Measurements from ENCODE around the gene SLC2A4RG. TPM values are rescaled to one million over a fixed set of nuclear protein-coding genes. Genes with fewer than 3 reads are reported as not detected.

The SLC2A4RG gene
- total and polyA plus RNA-seq, 5 donors, result 39.2 to 69.1 (median 49.3) TPM

DNA sequence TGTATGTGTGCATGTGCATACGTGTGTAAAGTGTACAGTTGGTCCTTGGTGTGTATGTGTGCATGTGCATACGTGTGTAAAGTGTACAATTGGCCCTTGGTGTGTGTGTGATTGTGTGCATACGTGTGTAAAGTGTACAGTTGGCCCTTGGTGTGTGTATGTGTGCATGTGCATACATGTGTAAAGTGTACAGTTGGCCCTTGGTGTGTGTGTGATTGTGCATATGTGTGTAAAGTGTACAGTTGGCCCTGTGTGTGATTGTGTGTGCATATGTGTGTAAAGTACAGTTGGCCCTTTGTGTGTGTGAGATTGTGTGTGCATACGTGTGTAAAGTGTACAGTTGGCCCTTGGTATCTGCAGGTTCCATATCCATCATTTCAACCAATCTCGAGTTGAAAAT, 8.2 kb upstream of the SLC2A4RG start:
- no peak for DNase-seq
- intact Hi-C loops (cut with DNase I), result loop anchor here in 1 of 4 donors (10.0 kb wide), 1 partner anchor 87 kb away; no protein-coding TSS in a partner anchor

DNA sequence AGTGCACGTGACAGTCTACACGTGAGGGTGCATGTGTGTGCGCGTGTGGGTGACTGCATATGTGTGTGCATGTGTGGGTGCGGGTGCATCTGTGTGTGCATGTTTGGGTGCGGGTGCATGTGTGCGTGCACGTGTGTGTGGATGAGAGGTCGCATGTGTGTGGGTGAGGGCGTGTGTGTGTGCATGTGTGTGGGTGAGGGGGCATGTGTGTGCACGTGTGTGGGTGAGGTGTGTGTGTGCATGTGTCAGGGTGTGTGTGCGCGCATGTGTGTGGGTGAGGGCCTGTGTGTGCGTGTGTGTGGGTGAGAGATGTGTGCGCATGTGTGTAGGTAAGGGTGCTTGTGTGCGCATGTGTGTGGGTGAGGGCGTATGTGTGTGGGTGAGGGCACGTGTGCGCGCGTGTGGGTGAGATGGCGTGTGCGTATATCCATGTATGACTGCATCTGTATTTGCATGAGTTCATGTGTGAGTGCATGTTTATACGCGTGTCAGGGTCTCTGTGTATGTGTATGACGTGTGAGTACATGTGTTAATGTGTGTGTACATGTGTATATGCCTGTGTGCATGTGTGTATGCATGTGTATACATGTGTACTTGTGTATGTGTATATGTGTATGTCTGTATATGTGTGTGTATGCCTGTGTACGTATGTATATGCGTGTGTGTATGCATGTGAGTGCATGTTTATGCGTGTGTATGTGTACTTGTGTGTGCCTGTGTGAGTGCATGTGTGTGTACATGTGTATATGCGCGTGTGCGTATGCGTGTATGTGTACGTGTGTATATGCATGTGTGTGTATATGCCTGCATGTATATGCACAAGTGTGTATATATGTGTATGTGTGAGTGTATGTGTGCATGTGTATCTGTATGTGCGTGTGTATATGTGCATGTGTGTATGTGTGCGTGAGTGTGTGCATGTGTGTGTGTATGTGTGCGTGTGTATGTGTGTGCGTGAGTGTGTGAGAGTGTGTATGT, 7.2 kb upstream of the SLC2A4RG start:
- intact Hi-C loops (cut with DNase I), result loop anchor here in 1 of 4 donors (10.0 kb wide), 1 partner anchor 88 kb away; no protein-coding TSS in a partner anchor
- no peaks in the 10 kb centered on the region for H3K9me3 ChIP-seq (ENCODE audit: control insufficient read depth, low read length)
- no peak overlapping the region for H3K4me3 ChIP-seq (ENCODE audit: low read length)
- WGBS, result 87% methylated on average over 38 of the region's 38 CpGs
- H3K4me1 ChIP-seq (ENCODE audit: control insufficient read depth, insufficient read depth, low read length), result no peaks in the 10 kb centered on the region
- ATAC-seq (no peak), DNase-seq (no peak)
- no peak overlapping the region for H3K27ac ChIP-seq (ENCODE audit: low read length)
- no peaks in the 10 kb centered on the region for H3K27me3 ChIP-seq (ENCODE audit: control insufficient read depth, insufficient read depth)

More for the DNA sequence above, 8.2 kb upstream of the SLC2A4RG start:
- H3K27ac ChIP-seq (ENCODE audit: low read length), result no peak overlapping the region
- no peaks in the 10 kb centered on the region for H3K27me3 ChIP-seq (ENCODE audit: control insufficient read depth, insufficient read depth)
- 81% methylated on average over 5 of the region's 5 CpGs for WGBS
- H3K9me3 ChIP-seq (ENCODE audit: control insufficient read depth, low read length), result no peaks in the 10 kb centered on the region
- no peaks in the 10 kb centered on the region for H3K4me1 ChIP-seq (ENCODE audit: control insufficient read depth, insufficient read depth, low read length)
- ATAC-seq, result no peak
- no peak overlapping the region for H3K4me3 ChIP-seq (ENCODE audit: low read length)

GRCh38 chr20:63733117-63733516, 6.5 kb upstream of the SLC2A4RG start:
- Histone ChIP-seq H3K27ac (ENCODE audit: low read length) (no peak overlapping the region), H3K4me3 (ENCODE audit: low read length) (no peak overlapping the region), H3K9me3 (ENCODE audit: control insufficient read depth, low read length) (no peaks in the 10 kb centered on the region), H3K4me1 (ENCODE audit: control insufficient read depth, insufficient read depth, low read length) (no peaks in the 10 kb centered on the region), H3K27me3 (ENCODE audit: control insufficient read depth, insufficient read depth) (no peaks in the 10 kb centered on the region)
- WGBS, result 93% methylated on average over 13 of the region's 13 CpGs
- ATAC-seq, result no peak
- intact Hi-C loops (cut with DNase I), result loop anchor here in 1 of 4 donors (10.0 kb wide), 1 partner anchor 88 kb away; no protein-coding TSS in a partner anchor
- peak in 1 of 3 donors; percentile 51 for DNase-seq

- H3K27ac ChIP-seq (ENCODE audit: low read length), result no peak overlapping the region
- 93% methylated on average over 18 of the region's 18 CpGs for WGBS
- no peak overlapping the region for H3K4me3 ChIP-seq (ENCODE audit: low read length)
- intact Hi-C loops (cut with DNase I), result loop anchor here in 1 of 4 donors (10.0 kb wide), 1 partner anchor 89 kb away; no protein-coding TSS in a partner anchor
- ATAC-seq (no peak), DNase-seq (no peak)
- H3K9me3 ChIP-seq (ENCODE audit: control insufficient read depth, low read length), result no peaks in the 10 kb centered on the region
- no peaks in the 10 kb centered on the region for H3K4me1 ChIP-seq (ENCODE audit: control insufficient read depth, insufficient read depth, low read length)
- no peaks in the 10 kb centered on the region for H3K27me3 ChIP-seq (ENCODE audit: control insufficient read depth, insufficient read depth)
Measured at GRCh38 chr20:63733579-63734081, 5.9 kb upstream of the SLC2A4RG start.

GRCh38 chr20:63734111-63734945, 5.2 kb upstream of the SLC2A4RG start:
- H3K4me3 ChIP-seq (ENCODE audit: low read length), result no peak overlapping the region
- H3K9me3 ChIP-seq (ENCODE audit: control insufficient read depth, low read length), result no peaks in the 10 kb centered on the region
- intact Hi-C loops (cut with DNase I), result loop anchor here in 1 of 4 donors (10.0 kb wide), 1 partner anchor 90 kb away; no protein-coding TSS in a partner anchor
- no peak overlapping the region for H3K27ac ChIP-seq (ENCODE audit: low read length)
- H3K4me1 ChIP-seq (ENCODE audit: control insufficient read depth, insufficient read depth, low read length), result no peaks in the 10 kb centered on the region
- no peaks in the 10 kb centered on the region for H3K27me3 ChIP-seq (ENCODE audit: control insufficient read depth, insufficient read depth)
- WGBS, result 91% methylated on average over 25 of the region's 25 CpGs
- ATAC-seq (no peak), DNase-seq (no peak)

GRCh38 chr20:63734946-63735858, 4.4 kb upstream of the SLC2A4RG start:
- Histone ChIP-seq H3K27me3 (ENCODE audit: control insufficient read depth, insufficient read depth) (no peaks in the 10 kb centered on the region), H3K4me1 (ENCODE audit: control insufficient read depth, insufficient read depth, low read length) (no peaks in the 10 kb centered on the region), H3K9me3 (ENCODE audit: control insufficient read depth, low read length) (no peaks in the 10 kb centered on the region), H3K27ac (ENCODE audit: low read length) (no peak overlapping the region), H3K4me3 (ENCODE audit: low read length) (no peak overlapping the region)
- DNase-seq, result peak in 1 of 3 donors; percentile 55
- WGBS, result 92% methylated on average over 48 of the region's 48 CpGs
- intact Hi-C loops (cut with DNase I), result loop anchor here in 1 of 4 donors (10.0 kb wide), 1 partner anchor 90 kb away; no protein-coding TSS in a partner anchor
- no peak for ATAC-seq

- Histone ChIP-seq H3K27ac (ENCODE audit: low read length) (no peak within 1 kb of the TSS), H3K4me1 (ENCODE audit: control insufficient read depth, insufficient read depth, low read length) (peaks cover under 1% of the 10 kb centered on the region), H3K4me3 (ENCODE audit: low read length) (no peak within 1 kb of the TSS), H3K9me3 (ENCODE audit: control insufficient read depth, low read length) (no peaks in the 10 kb centered on the region), H3K27me3 (ENCODE audit: control insufficient read depth, insufficient read depth) (no peaks in the 10 kb centered on the region)
- intact Hi-C loops (cut with DNase I), result loop anchor here in 1 of 4 donors (10.0 kb wide), 1 partner anchor 91 kb away; no protein-coding TSS in a partner anchor
- DNase-seq, result peak in 2 of 3 donors; percentile 70 to 71
- WGBS, result 81% methylated on average over 31 of the region's 31 CpGs
- ATAC-seq, result no peak
Measured at GRCh38 chr20:63735859-63736718, 3.5 kb upstream of the SLC2A4RG start, which contains the start of gene LIME1. TSS of gene LIME1 (plus strand) at chr20:63736664. CDS start at chr20:63737550, 886 bp downstream.

DNA sequence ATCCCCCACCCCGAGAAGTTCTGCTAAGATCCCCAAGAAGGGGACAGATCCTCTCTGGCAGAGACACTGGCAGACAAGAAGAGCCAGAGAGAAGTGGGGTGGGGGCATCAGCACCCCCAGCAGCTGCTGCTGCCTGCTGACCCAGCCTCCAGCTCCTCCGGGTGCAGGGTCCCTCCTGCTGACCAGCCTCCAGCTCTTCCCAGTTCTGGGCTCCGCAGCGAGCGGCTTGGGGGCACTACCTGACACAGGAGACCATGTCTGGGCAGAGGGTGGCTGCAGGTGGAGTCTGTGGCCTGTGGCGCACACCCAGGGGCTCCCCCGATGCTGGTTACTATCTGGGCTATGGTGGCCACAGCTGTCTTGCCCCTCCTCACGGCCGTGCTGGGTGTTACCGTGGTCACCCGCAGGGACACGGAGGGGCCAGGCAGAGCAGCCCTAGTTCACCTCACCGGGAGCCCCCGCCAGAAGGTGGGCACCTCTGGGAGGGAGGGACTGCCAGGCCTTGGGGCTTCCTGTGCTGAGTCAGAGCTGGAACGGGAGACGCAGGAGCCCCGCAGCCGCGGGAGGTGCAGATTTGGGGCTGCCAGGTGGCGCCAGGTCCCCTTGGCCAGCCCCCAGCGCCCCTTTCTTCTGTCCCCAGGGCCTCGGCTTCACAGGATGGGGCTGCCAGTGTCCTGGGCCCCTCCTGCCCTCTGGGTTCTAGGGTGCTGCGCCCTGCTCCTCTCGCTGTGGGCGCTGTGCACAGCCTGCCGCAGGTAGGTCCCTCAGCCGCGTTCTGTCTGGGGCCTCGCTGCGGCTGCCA, 2.5 kb upstream of the SLC2A4RG start:
- Histone ChIP-seq H3K4me1 (ENCODE audit: control insufficient read depth, insufficient read depth, low read length) (peaks cover 5% of the 10 kb centered on the region), H3K9me3 (ENCODE audit: control insufficient read depth, low read length) (no peaks in the 10 kb centered on the region), H3K27me3 (ENCODE audit: control insufficient read depth, insufficient read depth) (no peaks in the 10 kb centered on the region), H3K4me3 (ENCODE audit: low read length) (peak overlapping the region; percentile 7), H3K27ac (ENCODE audit: low read length) (no peak overlapping the region)
- peak in 2 of 3 donors; percentile 55 to 72 for DNase-seq
- 53% methylated on average over 30 of the region's 30 CpGs for WGBS
- no peak for ATAC-seq
- intact Hi-C loops (cut with DNase I), result loop anchor here in 1 of 4 donors (10.0 kb wide), 1 partner anchor 92 kb away; no protein-coding TSS in a partner anchor

GRCh38 chr20:63737695-63737944, 2.0 kb upstream of the SLC2A4RG start:
- intact Hi-C loops (cut with DNase I), result loop anchor here in 1 of 4 donors (10.0 kb wide), 1 partner anchor 93 kb away; no protein-coding TSS in a partner anchor
- ATAC-seq (no peak), DNase-seq (no peak)
- peaks cover 5% of the 10 kb centered on the region for H3K4me1 ChIP-seq (ENCODE audit: control insufficient read depth, insufficient read depth, low read length)
- no peak overlapping the region for H3K27ac ChIP-seq (ENCODE audit: low read length)
- H3K27me3 ChIP-seq (ENCODE audit: control insufficient read depth, insufficient read depth), result no peaks in the 10 kb centered on the region
- H3K9me3 ChIP-seq (ENCODE audit: control insufficient read depth, low read length), result no peaks in the 10 kb centered on the region
- peak overlapping the region; percentile 7 for H3K4me3 ChIP-seq (ENCODE audit: low read length)
- WGBS, result 14% methylated on average over 26 of the region's 26 CpGs

Data from right cardiac atrium (tissue), 5 donors.